Liver (tissue), 3 donors: ENCODE data around the gene DCAF8.

Source experiments
- NR2F2 ChIP-seq: IDR thresholded peaks from 2 replicates; pipeline ENCODE4 v1.6.1; 2016; ENCODE audit warnings: antibody characterized with exemption
- TF ChIP-seq, protein P1 (sequence below): fragments of 150-350 bp; IDR thresholded peaks from 2 replicates; pipeline ENCODE4 v1.5.1; 2017; ENCODE audit warnings: improper control_type of control experiment, low read depth, low read length; ENCODE audit not compliant: missing input control
- donor health status: healthy.
- donor health status: healthy.

DNA sequence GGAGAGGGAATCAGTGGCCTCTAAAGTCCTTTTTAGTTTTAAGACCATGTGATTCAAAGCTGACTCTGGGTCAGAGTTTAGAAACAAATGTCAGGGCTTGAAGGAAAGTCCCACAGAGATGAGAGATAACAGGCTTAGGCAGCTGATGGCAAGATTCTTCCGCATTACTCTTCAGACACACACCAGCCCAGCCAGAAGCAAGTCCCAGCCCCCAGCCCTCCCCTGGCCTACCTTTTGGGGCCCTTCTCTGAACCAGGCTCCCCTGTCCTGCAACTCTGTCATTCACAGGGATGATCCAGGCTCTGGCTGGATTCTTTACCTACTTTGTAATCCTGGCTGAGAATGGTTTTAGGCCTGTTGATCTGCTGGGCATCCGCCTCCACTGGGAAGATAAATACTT is 85.1 kb downstream of the DCAF8 start:
- TF ChIP-seq, protein P1, sequence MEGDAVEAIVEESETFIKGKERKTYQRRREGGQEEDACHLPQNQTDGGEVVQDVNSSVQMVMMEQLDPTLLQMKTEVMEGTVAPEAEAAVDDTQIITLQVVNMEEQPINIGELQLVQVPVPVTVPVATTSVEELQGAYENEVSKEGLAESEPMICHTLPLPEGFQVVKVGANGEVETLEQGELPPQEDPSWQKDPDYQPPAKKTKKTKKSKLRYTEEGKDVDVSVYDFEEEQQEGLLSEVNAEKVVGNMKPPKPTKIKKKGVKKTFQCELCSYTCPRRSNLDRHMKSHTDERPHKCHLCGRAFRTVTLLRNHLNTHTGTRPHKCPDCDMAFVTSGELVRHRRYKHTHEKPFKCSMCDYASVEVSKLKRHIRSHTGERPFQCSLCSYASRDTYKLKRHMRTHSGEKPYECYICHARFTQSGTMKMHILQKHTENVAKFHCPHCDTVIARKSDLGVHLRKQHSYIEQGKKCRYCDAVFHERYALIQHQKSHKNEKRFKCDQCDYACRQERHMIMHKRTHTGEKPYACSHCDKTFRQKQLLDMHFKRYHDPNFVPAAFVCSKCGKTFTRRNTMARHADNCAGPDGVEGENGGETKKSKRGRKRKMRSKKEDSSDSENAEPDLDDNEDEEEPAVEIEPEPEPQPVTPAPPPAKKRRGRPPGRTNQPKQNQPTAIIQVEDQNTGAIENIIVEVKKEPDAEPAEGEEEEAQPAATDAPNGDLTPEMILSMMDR: no peak
- no peak for TF ChIP-seq NR2F2
